ENCODE measurements around the gene IDNK. TPM values are rescaled to one million over a fixed set of nuclear protein-coding genes. Genes with fewer than 3 reads are reported as not detected.

The IDNK gene
- total and polyA plus RNA-seq, 7 experiments from 2014 or later = 8.5 to 15.3 (median 10.9) TPM

DNA sequence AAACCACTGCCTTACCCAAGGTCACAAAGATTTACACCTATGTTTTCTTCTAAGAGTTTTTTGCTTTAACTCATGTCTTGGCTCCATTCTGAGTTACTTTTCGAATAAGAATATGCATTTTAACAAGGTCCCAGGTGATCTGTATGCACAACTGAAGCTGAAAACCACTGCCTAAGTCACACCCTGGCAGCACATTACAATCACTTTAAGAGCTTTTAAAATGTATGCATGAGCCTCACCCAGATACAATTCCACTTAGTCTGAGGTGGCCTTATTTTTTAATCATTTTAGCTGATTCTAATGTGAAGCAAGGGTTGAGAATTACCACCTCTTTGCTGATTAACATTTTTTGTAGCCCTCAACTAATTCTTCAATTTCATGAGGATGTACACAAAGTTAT, 29.5 kb downstream of the IDNK start:
- Histone ChIP-seq H3K27ac (ENCODE audit: low read depth, low read length) (no peak overlapping the region), H3K4me3 (ENCODE audit: low read length) (no peak overlapping the region), H3K4me1 (ENCODE audit: control insufficient read depth in 2 of 2, insufficient read depth in 2 of 2, low read length in 2 of 2) (no peaks in the 10 kb centered on the region), H3K27me3 (ENCODE audit: control insufficient read depth in 2 of 2, insufficient read depth in 2 of 2, low read length in 2 of 2) (no peaks in the 10 kb centered on the region), H3K9me3 (ENCODE audit: control insufficient read depth in 2 of 3, low read length in 3 of 3) (no peaks in the 10 kb centered on the region), H3K36me3 (ENCODE audit: control insufficient read depth in 2 of 3, insufficient read depth in 3 of 3, low read length in 3 of 3) (peaks cover 0 to 51% (median 15%) of the 10 kb centered on the region in 3 experiments)
- ChIA-PET CTCF (interaction anchor here (1.8 kb wide), 1 partner anchor 32 kb away, joined by 5 read pairs; no protein-coding TSS in a partner anchor), POLR2A (no interaction called here)
- ATAC-seq (no peak), DNase-seq (no peak)
- H3K27ac Mint-ChIP-seq = peak overlapping the region in 1 of 9 donors; percentile 52
- no peaks in the 10 kb centered on the region for H3K9me3 Mint-ChIP-seq
- no peak overlapping the region for H3K4me3 Mint-ChIP-seq
- peaks cover 0 to 6% (median 0%) of the 10 kb centered on the region in 7 donors for H3K4me1 Mint-ChIP-seq
- no peaks in the 10 kb centered on the region for H3K27me3 Mint-ChIP-seq
- intact Hi-C loops (cut with micrococcal nuclease) = no loop called here
- peaks cover 9 to 39% (median 33%) of the 10 kb centered on the region in 5 donors for H3K36me3 Mint-ChIP-seq

DNA sequence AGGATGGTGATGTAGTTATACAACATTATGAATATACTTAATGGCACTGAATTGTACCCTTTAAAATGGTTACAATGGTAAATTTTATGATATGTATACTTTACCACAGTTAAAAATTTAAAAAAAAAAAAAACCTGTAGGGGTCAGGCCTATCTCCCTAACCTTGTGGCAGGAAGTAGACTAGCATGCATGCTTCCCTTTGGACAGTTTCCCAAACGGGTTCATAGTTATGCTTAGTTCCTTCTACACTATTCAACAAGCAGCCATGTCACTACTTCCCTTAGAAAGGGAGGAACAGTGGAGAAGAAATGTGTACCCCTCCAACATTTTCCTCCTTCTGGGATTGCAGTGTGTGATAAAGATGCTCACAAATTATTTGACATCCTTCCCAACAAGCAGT, 32.5 kb downstream of the IDNK start:
- peaks cover 4 to 79% (median 23%) of the 10 kb centered on the region in 3 experiments for H3K36me3 ChIP-seq (ENCODE audit: control insufficient read depth in 2 of 3, insufficient read depth in 3 of 3, low read length in 3 of 3)
- H3K27me3 ChIP-seq (ENCODE audit: control insufficient read depth in 2 of 2, insufficient read depth in 2 of 2, low read length in 2 of 2) = no peaks in the 10 kb centered on the region
- Mint-ChIP-seq H3K36me3 (peaks cover 13 to 48% (median 37%) of the 10 kb centered on the region in 5 donors), H3K27me3 (no peaks in the 10 kb centered on the region), H3K4me1 (peaks cover 0 to 2% (median 0%) of the 10 kb centered on the region in 7 donors), H3K27ac (peak overlapping the region in 1 of 9 donors; percentile 10), H3K4me3 (no peak overlapping the region), H3K9me3 (no peaks in the 10 kb centered on the region)
- ATAC-seq (no peak), DNase-seq (no peak)
- intact Hi-C loops (cut with micrococcal nuclease) = no loop called here
- H3K27ac ChIP-seq (ENCODE audit: low read depth, low read length) = no peak overlapping the region
- ChIA-PET CTCF (no interaction called here), POLR2A (no interaction called here)
- no peaks in the 10 kb centered on the region for H3K4me1 ChIP-seq (ENCODE audit: control insufficient read depth in 2 of 2, insufficient read depth in 2 of 2, low read length in 2 of 2)
- no peaks in the 10 kb centered on the region for H3K9me3 ChIP-seq (ENCODE audit: control insufficient read depth in 2 of 3, low read length in 3 of 3)
- no peak overlapping the region for H3K4me3 ChIP-seq (ENCODE audit: low read length)

DNA sequence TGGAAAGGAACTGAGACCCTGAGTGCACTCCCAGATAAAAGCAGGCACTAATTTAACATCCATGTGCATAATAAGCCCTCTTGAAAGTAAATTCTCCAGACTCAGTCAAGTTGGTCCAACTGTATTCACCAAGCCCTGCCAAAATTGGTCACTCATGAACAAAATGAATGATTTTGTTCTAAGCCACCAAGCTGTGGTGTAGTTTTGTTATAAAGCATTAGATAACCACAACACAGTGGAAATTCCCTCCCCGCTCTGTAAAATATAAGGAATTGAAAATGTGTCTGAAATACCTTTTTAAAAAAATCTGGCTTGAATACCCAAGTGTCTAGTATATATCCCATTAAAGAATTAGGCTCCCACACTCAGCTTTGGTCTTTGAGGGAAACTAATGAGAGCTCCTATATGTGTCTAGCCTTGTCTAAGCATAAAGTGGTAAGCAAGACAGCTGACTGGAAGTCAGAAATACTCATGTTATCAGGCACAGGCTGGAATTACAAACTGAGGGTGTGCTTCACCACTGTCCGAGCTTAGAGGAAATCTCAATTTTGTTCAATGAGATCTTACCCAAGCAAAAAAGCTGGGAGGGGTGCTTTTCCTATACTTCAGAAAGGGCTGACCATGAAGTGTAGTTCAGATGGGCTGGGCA, 33.2 kb downstream of the IDNK start:
- Histone ChIP-seq H3K27ac (ENCODE audit: low read depth, low read length) (no peak overlapping the region), H3K36me3 (ENCODE audit: control insufficient read depth in 2 of 3, insufficient read depth in 3 of 3, low read length in 3 of 3) (peaks cover 7 to 84% (median 28%) of the 10 kb centered on the region in 3 experiments), H3K27me3 (ENCODE audit: control insufficient read depth in 2 of 2, insufficient read depth in 2 of 2, low read length in 2 of 2) (no peaks in the 10 kb centered on the region), H3K4me1 (ENCODE audit: control insufficient read depth in 2 of 2, insufficient read depth in 2 of 2, low read length in 2 of 2) (no peaks in the 10 kb centered on the region), H3K9me3 (ENCODE audit: control insufficient read depth in 2 of 3, low read length in 3 of 3) (no peaks in the 10 kb centered on the region), H3K4me3 (ENCODE audit: low read length) (no peak overlapping the region)
- Mint-ChIP-seq H3K27ac (peak overlapping the region in 1 of 9 donors; percentile 48), H3K27me3 (no peaks in the 10 kb centered on the region), H3K36me3 (peaks cover 13 to 47% (median 37%) of the 10 kb centered on the region in 5 donors), H3K4me3 (no peak overlapping the region), H3K9me3 (no peaks in the 10 kb centered on the region), H3K4me1 (peaks cover 0 to 2% (median 0%) of the 10 kb centered on the region in 7 donors)
- CTCF ChIA-PET = no interaction called here
- DNase-seq = no peak
- no peak for ATAC-seq
- POLR2A ChIA-PET = no interaction called here
- intact Hi-C loops (cut with micrococcal nuclease) = no loop called here

DNA sequence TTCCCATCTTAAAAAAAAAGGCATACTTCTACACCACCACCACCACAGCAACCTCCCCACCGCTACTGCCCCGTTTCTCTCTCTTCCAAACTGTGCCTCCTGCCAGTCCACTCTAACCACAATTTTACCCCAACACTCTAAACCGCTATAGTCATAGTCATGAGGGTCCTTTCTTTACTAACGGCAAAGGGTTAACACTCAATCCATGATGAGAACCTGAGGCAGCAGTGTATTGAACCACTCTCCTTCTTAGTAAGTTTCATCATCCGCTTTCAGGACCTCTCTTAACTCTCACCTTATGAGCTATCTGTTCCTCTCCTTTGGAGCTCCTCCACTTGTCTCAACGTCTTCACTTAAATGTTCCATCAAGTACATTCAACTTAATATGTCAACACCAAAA, 34.0 kb downstream of the IDNK start:
- Histone ChIP-seq H3K27me3 (ENCODE audit: control insufficient read depth in 2 of 2, insufficient read depth in 2 of 2, low read length in 2 of 2) (no peaks in the 10 kb centered on the region), H3K27ac (ENCODE audit: low read depth, low read length) (no peak overlapping the region), H3K4me1 (ENCODE audit: control insufficient read depth in 2 of 2, insufficient read depth in 2 of 2, low read length in 2 of 2) (no peaks in the 10 kb centered on the region), H3K4me3 (ENCODE audit: low read length) (no peak overlapping the region), H3K36me3 (ENCODE audit: control insufficient read depth in 2 of 3, insufficient read depth in 3 of 3, low read length in 3 of 3) (peaks cover 14 to 85% (median 34%) of the 10 kb centered on the region in 3 experiments), H3K9me3 (ENCODE audit: control insufficient read depth in 2 of 3, low read length in 3 of 3) (no peaks in the 10 kb centered on the region)
- peaks cover 0 to 2% (median 0%) of the 10 kb centered on the region in 7 donors for H3K4me1 Mint-ChIP-seq
- H3K4me3 Mint-ChIP-seq = no peak overlapping the region
- DNase-seq = no peak
- H3K36me3 Mint-ChIP-seq = peaks cover 13 to 48% (median 33%) of the 10 kb centered on the region in 5 donors
- H3K9me3 Mint-ChIP-seq = no peaks in the 10 kb centered on the region
- H3K27me3 Mint-ChIP-seq = no peaks in the 10 kb centered on the region
- H3K27ac Mint-ChIP-seq = no peak overlapping the region
- intact Hi-C loops (cut with micrococcal nuclease) = no loop called here
- ChIA-PET CTCF (no interaction called here), POLR2A (interaction anchor here (0.7 to 1.2 kb wide), 2 partner anchors 31 to 51 kb away, joined by 3 read pairs; partner anchors contain the start of gene UBQLN1)
- no peak for ATAC-seq

- Histone ChIP-seq H3K36me3 (ENCODE audit: control insufficient read depth in 2 of 3, insufficient read depth in 3 of 3, low read length in 3 of 3) (peaks cover 20 to 67% (median 22%) of the 10 kb centered on the region in 3 experiments), H3K4me1 (ENCODE audit: control insufficient read depth in 2 of 2, insufficient read depth in 2 of 2, low read length in 2 of 2) (no peaks in the 10 kb centered on the region), H3K27ac (ENCODE audit: low read depth, low read length) (no peak overlapping the region), H3K4me3 (ENCODE audit: low read length) (no peak overlapping the region), H3K9me3 (ENCODE audit: control insufficient read depth in 2 of 3, low read length in 3 of 3) (no peaks in the 10 kb centered on the region), H3K27me3 (ENCODE audit: control insufficient read depth in 2 of 2, insufficient read depth in 2 of 2, low read length in 2 of 2) (no peaks in the 10 kb centered on the region)
- Mint-ChIP-seq H3K4me3 (no peak overlapping the region), H3K36me3 (peaks cover 3 to 52% (median 24%) of the 10 kb centered on the region in 5 donors), H3K27ac (peak overlapping the region in 2 of 9 donors; percentile 59 to 60), H3K4me1 (peaks cover 6 to 23% (median 15%) of the 10 kb centered on the region in 7 donors), H3K27me3 (no peaks in the 10 kb centered on the region), H3K9me3 (no peaks in the 10 kb centered on the region)
- ATAC-seq (no peak), DNase-seq (no peak)
- ChIA-PET POLR2A (interaction anchor here (0.8 to 0.9 kb wide), 2 partner anchors 9 to 91 kb away, joined by 3 to 4 read pairs; no protein-coding TSS in a partner anchor), CTCF (no interaction called here)
- intact Hi-C loops (cut with micrococcal nuclease) = no loop called here
Observed at GRCh38 chr9:83662933-83663332, 40.0 kb downstream of the IDNK start.

DNA sequence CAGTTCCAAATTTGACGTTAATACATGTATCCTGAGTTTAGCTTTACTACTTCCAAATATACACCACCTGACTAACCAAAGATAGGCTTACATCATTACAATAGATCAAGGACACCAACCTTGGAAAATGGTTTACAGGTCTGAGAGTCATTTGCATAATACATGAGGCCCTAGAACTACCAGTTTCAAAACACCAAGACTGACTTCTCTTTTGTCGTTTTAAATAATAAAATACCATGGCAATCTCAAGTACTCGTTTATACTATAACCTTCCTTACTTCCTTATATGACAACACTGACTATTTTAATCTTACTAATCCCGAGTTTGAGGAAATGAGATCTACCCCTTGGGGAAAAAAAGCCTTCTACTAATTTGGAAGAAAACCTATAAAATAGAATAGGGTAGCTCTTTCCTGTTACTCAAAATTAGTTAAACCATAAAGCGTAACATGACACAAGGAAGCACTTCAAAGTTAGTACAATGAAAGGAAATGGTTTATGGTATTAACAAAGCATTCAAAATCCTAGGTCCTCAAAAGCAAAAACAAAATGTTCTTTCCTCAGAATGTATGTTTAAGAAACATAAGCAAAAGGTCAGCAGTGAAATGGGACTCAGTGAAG, 42.7 kb downstream of the IDNK start:
- Histone ChIP-seq H3K4me1 (ENCODE audit: control insufficient read depth in 2 of 2, insufficient read depth in 2 of 2, low read length in 2 of 2) (no peaks in the 10 kb centered on the region), H3K36me3 (ENCODE audit: control insufficient read depth in 2 of 3, insufficient read depth in 3 of 3, low read length in 3 of 3) (peaks cover 14 to 57% (median 17%) of the 10 kb centered on the region in 3 experiments), H3K27me3 (ENCODE audit: control insufficient read depth in 2 of 2, insufficient read depth in 2 of 2, low read length in 2 of 2) (no peaks in the 10 kb centered on the region), H3K27ac (ENCODE audit: low read depth, low read length) (no peak overlapping the region), H3K9me3 (ENCODE audit: control insufficient read depth in 2 of 3, low read length in 3 of 3) (no peaks in the 10 kb centered on the region), H3K4me3 (ENCODE audit: low read length) (no peak overlapping the region)
- Mint-ChIP-seq H3K27me3 (no peaks in the 10 kb centered on the region), H3K4me1 (peaks cover 6 to 37% (median 20%) of the 10 kb centered on the region in 7 donors), H3K27ac (peak overlapping the region in 6 of 9 donors; percentile 16 to 84 (median 52)), H3K9me3 (no peaks in the 10 kb centered on the region), H3K36me3 (peaks cover 0 to 52% (median 20%) of the 10 kb centered on the region in 5 donors), H3K4me3 (peak overlapping the region in 1 of 10 donors; percentile 20)
- intact Hi-C loops (cut with micrococcal nuclease) = no loop called here
- ChIA-PET POLR2A (interaction anchor here (0.9 kb wide), 1 partner anchor 314 kb away, joined by 3 read pairs; the partner anchor contains the start of gene HNRNPK), CTCF (no interaction called here)
- ATAC-seq (peak; percentile 58), DNase-seq (no peak)

Measured in naive thymus-derived CD4-positive, alpha-beta T cell (primary cell).